Upper lobe of left lung (tissue), 6 donors: Measurements from ENCODE around the gene EPS15. TPM values are rescaled to one million over a fixed set of nuclear protein-coding genes. Genes with fewer than 3 reads are reported as not detected.
"Not testable (repeated sequence)": the region's sequence is repeated elsewhere in the genome, so short reads cannot be mapped to it uniquely, and the experiment has no call there.

Source experiments
- ATAC-seq, 2 donors: fragments of 200-7000 bp; cut with Tn5 transposase; one replicate each; pipeline ENCODE4 v1.9.1; 2022; ENCODE audit warnings: mild to moderate bottlenecking in 2 of 2, moderate library complexity in 2 of 2; ENCODE audit not compliant: low FRiP score in 2 of 2
- DNase-seq, 2 donors: peaks; one replicate each; pipeline ENCODE4 v3.0.0-alpha.2; 2019 to 2020
- H3K27ac ChIP-seq, 4 donors: fragments of 200-600 bp; sonication (generic); one replicate each; pipeline ENCODE4 v1.5.1; 2016 to 2019
- H3K27me3 ChIP-seq, 4 donors: fragments of 200-600 bp; sonication (generic); one replicate each; pipeline ENCODE4 v1.5.1; 2017 to 2019
- H3K36me3 ChIP-seq, 4 donors: fragments of 200-600 bp; sonication (generic); one replicate each; pipeline ENCODE4 v1.5.1; 2016 to 2019
- H3K4me1 ChIP-seq, 4 donors: fragments of 200-600 bp; sonication (generic); one replicate each; pipeline ENCODE4 v1.5.1; 2018 to 2019
- H3K4me3 ChIP-seq, 4 donors: fragments of 200-600 bp; sonication (generic); one replicate each; pipeline ENCODE4 v1.5.1; 2017 to 2019; ENCODE audit warnings: mild to moderate bottlenecking in 2 of 4, moderate library complexity in 1 of 4
- H3K9me3 ChIP-seq, 4 donors: fragments of 200-600 bp; sonication (generic); one replicate each; pipeline ENCODE4 v1.5.1; 2018 to 2019
- EP300 ChIP-seq, 4 donors: sonication (generic); formaldehyde crosslinking; IDR thresholded peaks; one replicate each; pipeline ENCODE4 v1.5.1; 2017; ENCODE audit warnings: antibody characterized with exemption in 4 of 4, control low read depth in 2 of 4
- POLR2A ChIP-seq, 4 donors: fragments of 450-650 bp; IDR thresholded peaks; one replicate each; pipeline ENCODE4 v1.5.1; 2016 to 2017; ENCODE audit warnings: antibody characterized with exemption in 4 of 4, mild to moderate bottlenecking in 2 of 4
- POLR2AphosphoS5 ChIP-seq, 2 donors: sonication (generic); formaldehyde crosslinking; IDR thresholded peaks; one replicate each; pipeline ENCODE4 v1.5.1; 2017; ENCODE audit warnings: antibody characterized with exemption in 2 of 2
- WGBS, 2 donors: methylation state at CpG; one replicate each; pipeline ENCODE4 v1.1.5; 2017 to 2018; 5-methylcytosine and 5-hydroxymethylcytosine counted together
- total RNA-seq, 6 donors: library from RNA; depleted of rRNA in 4 of 6; stranded (reverse); fragments of >200 nt in 4 of 6; gene quantifications; one replicate each; pipeline versions ENCODE4 v1.1.0 to v1.2.1, GENCODE V29; 2016 to 2021
- TF ChIP-seq, protein P1 (sequence below), 6 experiments: fragments of 450-650 bp in 4 of 6; fragments of 200-600 bp in 2 of 6; sonication (generic) in 2 of 6; IDR thresholded peaks; one replicate each; pipeline ENCODE4 v1.5.1; 2016 to 2019; ENCODE audit warnings: antibody characterized with exemption in 6 of 6
- donor health status: DM: no; HTN: no; CAD: no; lungs with moderate emphysema.
- donor health status: DM: no; HTN: yes; CAD: no; lungs with severe emphysema.

The EPS15 gene
- total RNA-seq, 6 donors from 2014 or later = 50.4 to 181 (median 73.3) TPM

DNA sequence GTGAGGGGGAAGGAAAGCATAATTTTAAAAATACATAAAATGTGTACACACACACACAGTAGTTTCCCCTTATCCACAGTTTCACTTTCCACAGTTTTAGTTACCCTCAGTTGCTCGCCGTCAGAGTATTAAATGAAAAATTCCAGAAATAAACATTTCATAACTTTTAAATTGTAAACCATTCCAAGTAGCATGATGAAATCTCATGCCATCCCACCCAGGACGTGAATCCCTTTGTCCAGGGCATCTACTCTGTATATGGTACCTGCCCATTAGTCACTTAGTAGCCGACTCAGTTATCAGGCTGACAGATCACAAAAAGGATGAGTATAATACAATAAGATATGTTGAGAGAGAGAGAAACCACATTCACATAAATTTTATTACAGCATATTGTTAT, 36.2 kb downstream of the EPS15 start:
- ATAC-seq = no peak
- Histone ChIP-seq H3K4me1 (peaks cover 1 to 10% (median 7%) of the 10 kb centered on the region in 4 donors), H3K27ac (no peak overlapping the region), H3K27me3 (no peaks in the 10 kb centered on the region), H3K9me3 (no peaks in the 10 kb centered on the region), H3K36me3 (peaks cover 0 to 12% (median 0%) of the 10 kb centered on the region in 4 donors), H3K4me3 (no peak overlapping the region)
- DNase-seq = no peak
- 51 to 58% methylated on average over 4 of the region's 4 CpGs for WGBS, 2 donors
- no peak for TF ChIP-seq EP300 (IDR thresholded peaks at IDR 0.05)
- TF ChIP-seq, protein P1, sequence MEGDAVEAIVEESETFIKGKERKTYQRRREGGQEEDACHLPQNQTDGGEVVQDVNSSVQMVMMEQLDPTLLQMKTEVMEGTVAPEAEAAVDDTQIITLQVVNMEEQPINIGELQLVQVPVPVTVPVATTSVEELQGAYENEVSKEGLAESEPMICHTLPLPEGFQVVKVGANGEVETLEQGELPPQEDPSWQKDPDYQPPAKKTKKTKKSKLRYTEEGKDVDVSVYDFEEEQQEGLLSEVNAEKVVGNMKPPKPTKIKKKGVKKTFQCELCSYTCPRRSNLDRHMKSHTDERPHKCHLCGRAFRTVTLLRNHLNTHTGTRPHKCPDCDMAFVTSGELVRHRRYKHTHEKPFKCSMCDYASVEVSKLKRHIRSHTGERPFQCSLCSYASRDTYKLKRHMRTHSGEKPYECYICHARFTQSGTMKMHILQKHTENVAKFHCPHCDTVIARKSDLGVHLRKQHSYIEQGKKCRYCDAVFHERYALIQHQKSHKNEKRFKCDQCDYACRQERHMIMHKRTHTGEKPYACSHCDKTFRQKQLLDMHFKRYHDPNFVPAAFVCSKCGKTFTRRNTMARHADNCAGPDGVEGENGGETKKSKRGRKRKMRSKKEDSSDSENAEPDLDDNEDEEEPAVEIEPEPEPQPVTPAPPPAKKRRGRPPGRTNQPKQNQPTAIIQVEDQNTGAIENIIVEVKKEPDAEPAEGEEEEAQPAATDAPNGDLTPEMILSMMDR (IDR thresholded peaks at IDR 0.05) = no peak
- TF ChIP-seq POLR2A (IDR thresholded peaks at IDR 0.05) = no peak
- TF ChIP-seq POLR2AphosphoS5 (IDR thresholded peaks at IDR 0.05) = no peak

DNA sequence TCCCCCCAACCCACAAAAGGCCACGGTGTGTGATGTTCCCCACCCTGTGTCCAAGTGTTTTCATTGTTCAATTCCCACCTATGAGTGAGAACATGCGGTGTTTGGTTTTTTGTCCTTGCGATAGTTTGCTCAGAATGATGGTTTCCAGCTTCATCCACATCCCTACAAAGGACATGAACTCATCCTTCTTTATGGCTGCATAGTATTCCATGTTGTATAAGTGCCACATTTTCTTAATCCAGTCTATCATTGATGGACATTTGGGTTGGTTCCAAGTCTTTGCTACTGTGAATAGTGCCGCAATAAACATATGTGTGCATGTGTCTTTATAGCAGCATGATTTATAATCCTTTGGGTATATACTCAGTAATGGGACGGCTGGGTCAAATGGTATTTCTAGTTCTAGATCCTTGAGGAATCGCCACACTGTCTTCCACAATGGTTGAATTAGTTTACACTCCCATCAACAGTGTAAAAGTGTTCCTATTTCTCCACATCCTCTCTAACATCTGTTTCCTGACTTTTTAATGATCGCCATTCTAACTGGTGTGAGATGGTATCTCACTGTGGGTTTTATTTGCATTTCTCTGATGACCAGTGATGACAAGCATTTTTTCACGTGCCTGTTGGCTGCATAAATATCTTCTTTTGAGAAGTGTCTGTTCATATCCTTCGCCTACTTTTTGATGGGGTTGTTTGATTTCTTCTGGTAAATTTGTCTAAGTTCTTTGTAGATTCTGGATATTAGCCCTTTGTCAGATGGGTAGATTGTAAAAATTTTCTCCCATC, 44.0 kb downstream of the EPS15 start:
- peaks cover 15 to 26% (median 20%) of the 10 kb centered on the region in 4 donors for H3K4me1 ChIP-seq
- not testable (repeated sequence) for H3K27me3 ChIP-seq, H3K27ac ChIP-seq, DNase-seq, H3K9me3 ChIP-seq, H3K4me3 ChIP-seq, ATAC-seq
- WGBS, 2 donors = 74 to 79% methylated on average over 9 of the region's 9 CpGs
- peaks cover 0 to 31% (median 0%) of the 10 kb centered on the region in 4 donors for H3K36me3 ChIP-seq

DNA sequence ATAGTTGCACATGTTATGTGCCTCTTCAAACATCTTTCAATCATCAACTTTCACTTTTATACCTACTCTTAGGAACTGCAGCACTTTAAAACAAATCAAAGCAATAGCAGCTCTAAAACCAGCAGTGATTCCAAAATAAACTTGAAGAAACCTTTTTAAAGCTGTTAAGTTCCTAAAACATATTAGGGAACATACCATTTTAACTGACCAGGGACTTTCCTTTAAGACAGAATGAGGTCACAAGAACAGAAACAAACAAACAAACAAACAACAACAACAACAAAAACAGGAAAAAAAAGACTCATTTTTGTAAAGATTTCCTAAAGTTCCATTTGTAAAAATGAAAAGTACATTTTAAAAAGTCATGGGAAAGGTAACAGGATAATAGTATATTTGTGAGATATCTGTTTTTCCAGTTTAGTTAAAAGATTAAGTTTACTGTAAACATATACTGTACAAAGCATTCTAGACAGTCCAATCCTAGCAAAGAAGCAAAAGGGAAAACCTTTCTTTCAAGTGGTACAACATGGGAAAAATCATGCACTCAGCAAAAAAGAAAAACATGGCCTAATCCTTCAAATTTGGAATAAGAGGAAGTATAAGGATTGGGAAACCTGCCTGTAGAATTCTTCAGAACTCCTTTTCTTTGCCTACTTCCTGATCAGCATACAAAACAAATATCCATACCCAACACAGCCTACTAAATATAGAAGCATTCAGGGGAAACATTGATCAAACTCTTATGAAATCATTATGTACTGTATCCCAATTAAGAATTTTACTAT, 45.5 kb downstream of the EPS15 start:
- ATAC-seq (peak in 1 of 2 donors; percentile 56), DNase-seq (no peak)
- H3K27me3 ChIP-seq = no peaks in the 10 kb centered on the region
- TF ChIP-seq POLR2AphosphoS5 (IDR thresholded peaks at IDR 0.05) = no peak
- TF ChIP-seq, protein P1 (IDR thresholded peaks at IDR 0.05) = no peak
- no peak for TF ChIP-seq EP300 (IDR thresholded peaks at IDR 0.05)
- TF ChIP-seq POLR2A (IDR thresholded peaks at IDR 0.05) = no peak
- no peaks in the 10 kb centered on the region for H3K9me3 ChIP-seq
- H3K4me1 ChIP-seq = peaks cover 15 to 26% (median 20%) of the 10 kb centered on the region in 4 donors
- H3K27ac ChIP-seq = peak overlapping the region in 3 of 4 donors; percentile 1 to 21 (median 6)
- H3K36me3 ChIP-seq = peaks cover 0 to 27% (median 2%) of the 10 kb centered on the region in 4 donors
- no peak overlapping the region for H3K4me3 ChIP-seq

DNA sequence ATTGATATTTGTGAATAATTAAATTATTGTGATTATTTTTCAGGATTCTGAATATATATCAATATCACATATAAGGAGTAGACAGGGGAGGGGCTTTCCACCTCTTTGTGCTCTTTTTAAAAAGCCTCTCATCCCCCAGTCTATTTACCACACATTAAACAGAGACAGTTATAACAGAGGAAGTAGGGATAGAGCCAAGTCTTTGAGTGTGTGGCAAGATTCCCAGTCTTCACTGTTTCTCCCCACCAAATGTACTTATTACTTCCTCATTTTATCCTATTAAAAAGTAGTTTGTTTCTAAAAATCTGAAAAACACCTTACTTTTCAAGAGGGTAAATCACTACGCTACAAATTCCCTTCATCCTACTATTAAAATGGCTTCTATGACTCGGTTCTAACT, 46.7 kb downstream of the EPS15 start:
- TF ChIP-seq EP300 (IDR thresholded peaks at IDR 0.05) (no peak), POLR2A (IDR thresholded peaks at IDR 0.05) (no peak), POLR2AphosphoS5 (IDR thresholded peaks at IDR 0.05) (no peak)
- TF ChIP-seq, protein P1 (IDR thresholded peaks at IDR 0.05) = no peak
- Histone ChIP-seq H3K27me3 (no peaks in the 10 kb centered on the region), H3K4me3 (no peak overlapping the region), H3K9me3 (no peaks in the 10 kb centered on the region), H3K4me1 (peaks cover 15 to 26% (median 20%) of the 10 kb centered on the region in 4 donors), H3K27ac (no peak overlapping the region), H3K36me3 (peaks cover 0 to 38% (median 8%) of the 10 kb centered on the region in 4 donors)
- DNase-seq (no peak), ATAC-seq (peak in 1 of 2 donors; percentile 64)
- 38 to 39% methylated on average over 2 of the region's 2 CpGs for WGBS, 2 donors

DNA sequence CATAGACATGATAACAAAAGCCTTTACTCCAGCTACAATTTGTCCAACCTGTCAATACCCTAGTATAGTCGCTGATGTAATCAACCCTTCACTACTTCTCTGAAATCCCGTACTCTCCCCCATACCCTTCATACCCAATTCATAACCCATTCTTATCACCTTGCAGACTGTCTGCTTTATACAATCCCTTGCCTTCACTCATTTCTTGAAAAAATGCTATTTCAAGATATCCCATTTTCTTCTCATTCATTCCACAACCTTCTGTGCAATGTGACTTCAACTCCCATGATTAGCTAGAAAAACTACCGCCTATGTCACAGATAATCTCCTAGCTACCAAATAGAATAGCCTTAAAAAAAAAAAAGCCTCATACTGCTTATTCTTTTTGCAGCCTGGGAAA, 49.5 kb downstream of the EPS15 start:
- no peak overlapping the region for H3K4me3 ChIP-seq
- no peaks in the 10 kb centered on the region for H3K9me3 ChIP-seq
- DNase-seq = no peak
- TF ChIP-seq POLR2AphosphoS5 (IDR thresholded peaks at IDR 0.05) (no peak), EP300 (IDR thresholded peaks at IDR 0.05) (no peak), POLR2A (IDR thresholded peaks at IDR 0.05) (no peak)
- TF ChIP-seq, protein P1 (IDR thresholded peaks at IDR 0.05) = no peak
- H3K4me1 ChIP-seq = peaks cover 13 to 26% (median 20%) of the 10 kb centered on the region in 4 donors
- no peak overlapping the region for H3K27ac ChIP-seq
- ATAC-seq = no peak
- H3K36me3 ChIP-seq = peaks cover 0 to 45% (median 8%) of the 10 kb centered on the region in 4 donors
- no peaks in the 10 kb centered on the region for H3K27me3 ChIP-seq
- WGBS, 2 donors = 84 to 91% methylated on average over 3 of the region's 3 CpGs
